HL-60 (cell line): Measurements from ENCODE around the gene RAB3A.

ENCODE experiments used
- DNase-seq, 2 experiments: peaks; one replicate each; pipeline ENCODE4 v3.0.0-alpha.2; 2010 to 2020; ENCODE audit warnings: low read depth in 1 of 2, low spot score in 1 of 2
- H3K27ac ChIP-seq: fragments of 250-450 bp; sonication (Bioruptor Pico); replicated peaks from 2 replicates; pipeline ENCODE4 v1.5.1; 2020; ENCODE audit warnings: mild to moderate bottlenecking, moderate library complexity
- H3K27me3 ChIP-seq: fragments of 250-450 bp; sonication (Bioruptor Pico); 2 replicates; pipeline ENCODE4 v1.5.1; 2021; ENCODE audit warnings: mild to moderate bottlenecking, moderate library complexity; ENCODE audit not compliant: insufficient read depth, poor library complexity, severe bottlenecking
- H3K4me3 ChIP-seq: replicated peaks from 2 replicates; pipeline ENCODE4 v1.5.1; 2011; ENCODE audit warnings: mild to moderate bottlenecking, control low read depth, low read length; ENCODE audit not compliant: insufficient read depth
- GABPA ChIP-seq: IDR thresholded peaks from 2 replicates; pipeline ENCODE4 v1.6.1; 2012; ENCODE audit warnings: low read depth
- POLR2AphosphoS5 ChIP-seq: IDR thresholded peaks from 2 replicates; pipeline ENCODE4 v1.6.1; 2012; ENCODE audit warnings: low read depth
- SPI1 ChIP-seq: IDR thresholded peaks from 2 replicates; pipeline ENCODE4 v1.6.1; 2012; ENCODE audit warnings: low read depth, mild to moderate bottlenecking, borderline replicate concordance
- TF ChIP-seq, protein P1 (sequence below): IDR thresholded peaks from one replicate; pipeline ENCODE4 v1.5.1; 2011; ENCODE audit warnings: low read length, control low read depth, inconsistent platforms; ENCODE audit not compliant: insufficient read depth
- TF ChIP-seq, protein P2 (sequence below): IDR thresholded peaks from 2 replicates; pipeline ENCODE4 v1.6.1; 2012; ENCODE audit warnings: low read depth; ENCODE audit not compliant: insufficient replicate concordance

The RAB3A gene

DNA sequence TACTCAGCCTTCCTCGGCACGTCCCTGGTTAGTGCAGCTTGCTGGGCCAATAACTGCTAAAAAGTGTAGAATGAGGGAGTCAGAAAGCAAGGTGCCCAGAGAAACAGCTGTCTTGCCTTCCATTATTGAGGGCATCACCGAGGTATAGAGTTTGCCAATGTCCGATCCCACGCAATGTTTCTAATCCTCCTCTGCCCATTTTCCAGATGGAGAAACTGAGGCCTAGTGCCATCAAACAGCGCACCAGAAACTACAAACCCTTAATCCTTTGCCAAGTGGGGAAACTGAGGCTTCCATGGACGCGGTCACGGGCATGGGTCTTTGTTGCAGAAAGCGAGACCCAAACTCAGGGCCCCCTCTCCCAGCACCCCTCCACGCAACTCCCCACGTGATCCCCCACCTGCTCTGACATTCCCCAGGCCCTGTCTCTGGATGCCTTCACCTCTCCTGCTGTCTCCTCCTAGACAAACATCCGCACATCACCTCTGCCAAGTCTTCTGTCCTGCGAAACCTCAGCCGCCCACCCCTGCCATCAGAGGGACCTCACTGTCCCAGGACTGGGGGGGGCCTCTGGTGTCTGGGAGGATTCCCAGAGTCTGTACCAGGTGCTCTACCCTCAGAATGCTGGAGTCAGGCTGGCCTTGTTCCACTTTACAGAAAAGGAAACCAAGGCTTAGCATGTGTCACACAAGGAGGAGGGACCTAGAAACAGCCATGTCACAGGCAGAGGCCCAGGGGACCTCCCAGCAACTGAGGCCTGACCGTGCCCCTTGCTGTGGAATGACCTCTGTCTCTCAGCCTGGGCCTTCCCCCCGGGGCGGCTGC is 23.3 kb upstream of the RAB3A start:
- TF ChIP-seq, protein P1, sequence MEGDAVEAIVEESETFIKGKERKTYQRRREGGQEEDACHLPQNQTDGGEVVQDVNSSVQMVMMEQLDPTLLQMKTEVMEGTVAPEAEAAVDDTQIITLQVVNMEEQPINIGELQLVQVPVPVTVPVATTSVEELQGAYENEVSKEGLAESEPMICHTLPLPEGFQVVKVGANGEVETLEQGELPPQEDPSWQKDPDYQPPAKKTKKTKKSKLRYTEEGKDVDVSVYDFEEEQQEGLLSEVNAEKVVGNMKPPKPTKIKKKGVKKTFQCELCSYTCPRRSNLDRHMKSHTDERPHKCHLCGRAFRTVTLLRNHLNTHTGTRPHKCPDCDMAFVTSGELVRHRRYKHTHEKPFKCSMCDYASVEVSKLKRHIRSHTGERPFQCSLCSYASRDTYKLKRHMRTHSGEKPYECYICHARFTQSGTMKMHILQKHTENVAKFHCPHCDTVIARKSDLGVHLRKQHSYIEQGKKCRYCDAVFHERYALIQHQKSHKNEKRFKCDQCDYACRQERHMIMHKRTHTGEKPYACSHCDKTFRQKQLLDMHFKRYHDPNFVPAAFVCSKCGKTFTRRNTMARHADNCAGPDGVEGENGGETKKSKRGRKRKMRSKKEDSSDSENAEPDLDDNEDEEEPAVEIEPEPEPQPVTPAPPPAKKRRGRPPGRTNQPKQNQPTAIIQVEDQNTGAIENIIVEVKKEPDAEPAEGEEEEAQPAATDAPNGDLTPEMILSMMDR = no peak
- TF ChIP-seq POLR2AphosphoS5 = no peak
- TF ChIP-seq, protein P2, sequence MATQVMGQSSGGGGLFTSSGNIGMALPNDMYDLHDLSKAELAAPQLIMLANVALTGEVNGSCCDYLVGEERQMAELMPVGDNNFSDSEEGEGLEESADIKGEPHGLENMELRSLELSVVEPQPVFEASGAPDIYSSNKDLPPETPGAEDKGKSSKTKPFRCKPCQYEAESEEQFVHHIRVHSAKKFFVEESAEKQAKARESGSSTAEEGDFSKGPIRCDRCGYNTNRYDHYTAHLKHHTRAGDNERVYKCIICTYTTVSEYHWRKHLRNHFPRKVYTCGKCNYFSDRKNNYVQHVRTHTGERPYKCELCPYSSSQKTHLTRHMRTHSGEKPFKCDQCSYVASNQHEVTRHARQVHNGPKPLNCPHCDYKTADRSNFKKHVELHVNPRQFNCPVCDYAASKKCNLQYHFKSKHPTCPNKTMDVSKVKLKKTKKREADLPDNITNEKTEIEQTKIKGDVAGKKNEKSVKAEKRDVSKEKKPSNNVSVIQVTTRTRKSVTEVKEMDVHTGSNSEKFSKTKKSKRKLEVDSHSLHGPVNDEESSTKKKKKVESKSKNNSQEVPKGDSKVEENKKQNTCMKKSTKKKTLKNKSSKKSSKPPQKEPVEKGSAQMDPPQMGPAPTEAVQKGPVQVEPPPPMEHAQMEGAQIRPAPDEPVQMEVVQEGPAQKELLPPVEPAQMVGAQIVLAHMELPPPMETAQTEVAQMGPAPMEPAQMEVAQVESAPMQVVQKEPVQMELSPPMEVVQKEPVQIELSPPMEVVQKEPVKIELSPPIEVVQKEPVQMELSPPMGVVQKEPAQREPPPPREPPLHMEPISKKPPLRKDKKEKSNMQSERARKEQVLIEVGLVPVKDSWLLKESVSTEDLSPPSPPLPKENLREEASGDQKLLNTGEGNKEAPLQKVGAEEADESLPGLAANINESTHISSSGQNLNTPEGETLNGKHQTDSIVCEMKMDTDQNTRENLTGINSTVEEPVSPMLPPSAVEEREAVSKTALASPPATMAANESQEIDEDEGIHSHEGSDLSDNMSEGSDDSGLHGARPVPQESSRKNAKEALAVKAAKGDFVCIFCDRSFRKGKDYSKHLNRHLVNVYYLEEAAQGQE = no peak
- no peak for TF ChIP-seq SPI1
- TF ChIP-seq GABPA = no peak
- H3K27ac ChIP-seq = no peak overlapping the region
- peaks cover 24% of the 10 kb centered on the region for H3K27me3 ChIP-seq
- DNase-seq = no peak
- no peak overlapping the region for H3K4me3 ChIP-seq

DNA sequence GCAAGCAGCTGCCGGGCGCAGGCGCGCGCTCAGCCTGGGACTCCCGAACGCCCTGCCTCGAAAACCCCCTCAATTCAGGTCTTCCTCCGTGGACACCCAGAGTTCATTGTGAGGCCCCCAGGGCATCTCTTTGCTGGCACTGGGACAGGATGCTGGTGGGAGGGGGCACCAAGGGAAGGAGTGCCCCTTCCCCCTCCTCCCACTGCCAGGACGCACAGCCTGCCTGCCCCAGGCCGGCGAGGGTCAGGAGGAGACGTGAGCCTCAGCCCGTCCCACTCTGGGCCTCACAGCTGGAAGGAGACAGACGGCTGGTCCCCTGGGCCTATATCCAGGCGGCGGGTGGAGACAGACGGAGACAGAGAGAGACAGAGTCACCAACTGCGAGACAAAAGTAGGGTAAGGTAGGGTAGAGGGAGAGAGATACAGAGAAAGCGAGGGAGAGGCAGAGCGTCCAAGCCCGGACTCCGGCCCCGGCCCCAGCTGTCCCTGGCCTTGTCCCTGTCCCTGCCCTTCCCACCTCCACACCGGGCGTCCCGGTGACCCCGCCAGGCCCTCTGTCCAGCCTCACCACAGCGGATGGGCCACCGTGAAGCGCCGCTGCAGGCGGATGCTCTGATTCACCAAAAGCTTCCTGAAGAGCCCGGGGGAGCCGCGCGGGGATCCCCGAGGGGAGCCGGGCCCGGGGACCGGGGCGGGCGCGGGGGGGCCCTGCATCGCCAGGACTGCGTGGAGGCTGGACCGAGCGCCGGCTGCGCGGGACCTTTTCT is 22.0 kb upstream of the RAB3A start, which contains the start of gene PDE4C:
Gene PDE4C (minus strand): TSS at position 737 of the 767 bp plus-strand sequence. CDS start 23 bp downstream, at position 714.
- no peak within 1 kb of the TSS for H3K27ac ChIP-seq
- H3K27me3 ChIP-seq = peaks cover 34% of the 10 kb centered on the region
- no peak within 1 kb of the TSS for H3K4me3 ChIP-seq
- TF ChIP-seq SPI1 = no peak
- no peak for TF ChIP-seq GABPA
- TF ChIP-seq, protein P2 = no peak
- TF ChIP-seq, protein P1 = no peak
- no peak for TF ChIP-seq POLR2AphosphoS5
- no peak for DNase-seq

DNA sequence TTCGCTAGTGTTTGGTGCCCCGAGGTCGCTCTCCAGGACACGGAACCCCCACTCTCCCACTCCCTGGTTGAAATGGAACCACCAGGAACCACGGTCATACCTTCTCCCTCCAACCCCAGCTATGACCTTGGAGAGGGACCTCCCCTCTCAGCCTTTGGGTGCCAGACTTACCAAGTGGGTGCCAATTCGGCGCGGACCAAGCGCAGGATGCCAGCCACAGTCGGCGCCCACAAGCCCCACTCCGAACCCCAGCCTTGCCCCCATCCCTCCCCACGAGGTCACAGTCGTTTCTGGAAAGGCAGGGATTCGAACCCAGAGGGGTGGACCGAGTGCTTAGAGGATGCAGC is 21.5 kb upstream of the RAB3A start:
- Histone ChIP-seq H3K4me3 (no peak overlapping the region), H3K27ac (no peak overlapping the region), H3K27me3 (peaks cover 34% of the 10 kb centered on the region)
- DNase-seq = no peak
- TF ChIP-seq, protein P2 = no peak
- no peak for TF ChIP-seq GABPA
- no peak for TF ChIP-seq POLR2AphosphoS5
- no peak for TF ChIP-seq SPI1
- TF ChIP-seq, protein P1 = no peak
